Thyroid gland (tissue), 4 donors: ENCODE measurements around the gene HFM1.

Experiments
- CTCF ChIP-seq, 6 experiments: fragments of 200-600 bp in 3 of 6; fragments of 450-650 bp in 3 of 6; sonication (generic) in 3 of 6; IDR thresholded peaks; one replicate each; pipeline ENCODE4 v1.5.1; 2016 to 2019; ENCODE audit warnings: antibody characterized with exemption in 6 of 6, mild to moderate bottlenecking in 2 of 6, inconsistent platforms in 1 of 6, moderate library complexity in 1 of 6
- POLR2A ChIP-seq, 2 donors: fragments of 450-650 bp; IDR thresholded peaks; one replicate each; pipeline ENCODE4 v1.6.1; 2017; ENCODE audit warnings: antibody characterized with exemption in 2 of 2, mild to moderate bottlenecking in 2 of 2, moderate library complexity in 1 of 2

GRCh38 chr1:91440847-91441246 is 36.2 kb upstream of the HFM1 start:
- no peak for TF ChIP-seq CTCF (IDR thresholded peaks at IDR 0.05)
- no peak for TF ChIP-seq POLR2A (IDR thresholded peaks at IDR 0.05)
